Measurements from ENCODE around the gene TRIM42. TPM values are rescaled to one million over a fixed set of nuclear protein-coding genes. Genes with fewer than 3 reads are reported as not detected.

Gene TRIM42
- total RNA-seq, 2 experiments from 2014 or later, result not detected

- intact Hi-C loops (cut with DNase I, micrococcal nuclease), result loop anchor here in 1 of 2 experiments (10.0 kb wide), 1 partner anchor 55 kb away; no protein-coding TSS in a partner anchor
- Mint-ChIP-seq H3K4me1 (ENCODE audit: low read depth) (no peaks in the 10 kb centered on the region), H3K9me3 (no peaks in the 10 kb centered on the region), H3K27me3 (no peaks in the 10 kb centered on the region), H3K4me3 (no peak overlapping the region), H3K27ac (no peak overlapping the region), H3K36me3 (ENCODE audit: low read depth) (no peaks in the 10 kb centered on the region)
- POLR2A ChIA-PET, result no interaction called here
- no peaks in the 10 kb centered on the region for H3K9me3 ChIP-seq (ENCODE audit: control insufficient read depth in 1 of 2, insufficient read depth in 1 of 2, low read length in 2 of 2)
- H3K27me3 ChIP-seq (ENCODE audit: control insufficient read depth in 1 of 2, insufficient read depth in 2 of 2, low read length in 2 of 2), result no peaks in the 10 kb centered on the region
- ATAC-seq (ENCODE audit: poor library complexity) (no peak), DNase-seq (no peak)
- no peaks in the 10 kb centered on the region for H3K4me1 ChIP-seq (ENCODE audit: insufficient read depth, low read length)
- no peak overlapping the region for H3K27ac ChIP-seq (ENCODE audit: low read depth in 1 of 2, low read length in 2 of 2)
- CTCF ChIA-PET, result no interaction called here
- no peaks in the 10 kb centered on the region for H3K36me3 ChIP-seq (ENCODE audit: insufficient read depth, low read length)
- no peak for TF ChIP-seq CTCF (IDR thresholded peaks at IDR 0.05)
- no peak overlapping the region for H3K4me3 ChIP-seq (ENCODE audit: low read length)
These were observed 42.2 kb downstream of the TRIM42 start for GRCh38 chr3:140719841-140720614.

- DNase-seq (no peak), ATAC-seq (ENCODE audit: poor library complexity) (no peak)
- Mint-ChIP-seq H3K27ac (no peak overlapping the region), H3K27me3 (no peaks in the 10 kb centered on the region), H3K9me3 (no peaks in the 10 kb centered on the region), H3K36me3 (ENCODE audit: low read depth) (no peaks in the 10 kb centered on the region), H3K4me1 (ENCODE audit: low read depth) (no peaks in the 10 kb centered on the region), H3K4me3 (no peak overlapping the region)
- TF ChIP-seq CTCF (IDR thresholded peaks at IDR 0.05), result no peak
- Histone ChIP-seq H3K4me3 (ENCODE audit: low read length) (no peak overlapping the region), H3K4me1 (ENCODE audit: insufficient read depth, low read length) (no peaks in the 10 kb centered on the region), H3K9me3 (ENCODE audit: control insufficient read depth in 1 of 2, insufficient read depth in 1 of 2, low read length in 2 of 2) (no peaks in the 10 kb centered on the region), H3K27ac (ENCODE audit: low read depth in 1 of 2, low read length in 2 of 2) (no peak overlapping the region), H3K27me3 (ENCODE audit: control insufficient read depth in 1 of 2, insufficient read depth in 2 of 2, low read length in 2 of 2) (no peaks in the 10 kb centered on the region), H3K36me3 (ENCODE audit: insufficient read depth, low read length) (no peaks in the 10 kb centered on the region)
- ChIA-PET CTCF (no interaction called here), POLR2A (no interaction called here)
- intact Hi-C loops (cut with DNase I, micrococcal nuclease), result no loop called here
These were observed 45.7 kb downstream of the TRIM42 start for GRCh38 chr3:140723576-140723975.

- Mint-ChIP-seq H3K4me3 (no peak overlapping the region), H3K36me3 (ENCODE audit: low read depth) (no peaks in the 10 kb centered on the region), H3K9me3 (no peaks in the 10 kb centered on the region), H3K27me3 (no peaks in the 10 kb centered on the region), H3K4me1 (ENCODE audit: low read depth) (no peaks in the 10 kb centered on the region), H3K27ac (no peak overlapping the region)
- Histone ChIP-seq H3K36me3 (ENCODE audit: insufficient read depth, low read length) (no peaks in the 10 kb centered on the region), H3K27me3 (ENCODE audit: control insufficient read depth in 1 of 2, insufficient read depth in 2 of 2, low read length in 2 of 2) (no peaks in the 10 kb centered on the region), H3K27ac (ENCODE audit: low read depth in 1 of 2, low read length in 2 of 2) (no peak overlapping the region), H3K4me3 (ENCODE audit: low read length) (no peak overlapping the region), H3K4me1 (ENCODE audit: insufficient read depth, low read length) (no peaks in the 10 kb centered on the region), H3K9me3 (ENCODE audit: control insufficient read depth in 1 of 2, insufficient read depth in 1 of 2, low read length in 2 of 2) (no peaks in the 10 kb centered on the region)
- no peak for TF ChIP-seq CTCF (IDR thresholded peaks at IDR 0.05)
- CTCF ChIA-PET, result no interaction called here
- DNase-seq (no peak), ATAC-seq (ENCODE audit: poor library complexity) (no peak)
- POLR2A ChIA-PET, result no interaction called here
- intact Hi-C loops (cut with DNase I, micrococcal nuclease), result no loop called here
These were observed 47.3 kb downstream of the TRIM42 start for GRCh38 chr3:140724856-140725812.
